GM19193 (cell line): ENCODE results near the gene OTOP2.

Experiments used
- POLR2A ChIP-seq: IDR thresholded peaks from 4 replicates; pipeline ENCODE4 v1.6.1; 2011; ENCODE audit not compliant: insufficient read depth, insufficient read length; ENCODE audit errors: extremely low read depth

OTOP2 gene

DNA sequence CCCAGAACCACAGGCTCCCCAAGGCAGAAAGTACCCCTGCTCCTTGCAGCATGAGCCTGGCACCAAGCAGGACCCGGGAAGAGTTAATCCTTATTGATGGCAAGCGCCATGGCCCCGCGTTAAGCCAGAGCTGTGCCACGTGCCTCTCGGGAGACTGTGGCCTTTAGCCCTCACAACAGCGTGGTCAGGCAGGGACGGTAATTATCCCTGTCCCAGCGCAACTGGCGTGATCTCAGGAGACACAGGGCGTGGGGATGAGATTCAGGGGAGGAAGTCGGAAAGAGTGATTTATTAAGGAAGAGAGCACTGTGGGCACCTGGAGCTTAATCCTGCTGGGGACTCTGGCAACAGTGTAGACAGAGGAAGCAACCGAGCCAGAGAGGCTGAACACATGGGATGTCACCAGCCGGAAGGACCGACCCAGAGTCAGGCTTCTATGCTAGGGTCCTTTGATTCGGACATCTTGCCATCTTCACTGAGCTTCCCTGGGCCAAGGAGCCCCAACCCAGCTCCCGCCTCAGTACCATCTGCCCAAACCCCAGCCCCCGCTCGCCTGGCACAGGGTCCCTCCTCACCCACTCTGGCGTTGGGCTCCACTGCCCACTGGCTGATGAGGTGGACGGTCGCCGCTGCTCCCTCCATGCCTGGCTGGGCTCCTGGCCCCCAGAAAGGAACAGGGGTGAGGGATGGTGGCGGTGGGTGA, 28.5 kb downstream of the OTOP2 start:
- no peak for TF ChIP-seq POLR2A

DNA sequence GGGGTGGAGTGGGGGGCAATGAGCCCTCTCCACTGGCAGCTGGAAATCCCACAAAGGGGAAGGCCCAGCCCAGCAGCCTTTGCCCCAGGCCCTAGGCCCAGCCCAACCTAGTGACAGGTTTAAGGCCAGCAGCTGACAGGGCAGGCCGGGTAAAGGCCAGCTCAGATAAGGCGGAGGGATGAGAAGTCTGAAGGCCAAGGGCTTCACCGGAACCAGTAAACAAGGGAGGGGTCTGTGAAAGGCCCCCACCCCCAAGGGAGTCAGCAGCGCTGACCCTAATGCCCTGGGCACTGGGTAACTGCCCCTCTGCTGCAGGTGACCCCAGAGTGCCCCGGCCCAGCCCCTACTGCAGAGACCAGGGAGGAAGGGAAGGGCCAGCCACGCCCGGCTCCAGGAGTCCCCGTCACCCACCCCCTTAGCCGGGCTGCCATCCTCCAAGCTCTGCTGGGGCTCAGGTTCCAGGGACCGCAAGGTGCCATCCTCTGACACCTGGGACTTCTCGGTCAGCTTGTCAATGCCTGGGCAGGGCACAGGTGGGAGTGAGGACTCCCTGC, 29.1 kb downstream of the OTOP2 start:
- no peak for TF ChIP-seq POLR2A

- TF ChIP-seq POLR2A = no peak
These were observed 30.0 kb downstream of the OTOP2 start for GRCh38 chr17:74954115-74954514.

GRCh38 chr17:74954665-74955421, 30.8 kb downstream of the OTOP2 start:
- TF ChIP-seq POLR2A = no peak

DNA sequence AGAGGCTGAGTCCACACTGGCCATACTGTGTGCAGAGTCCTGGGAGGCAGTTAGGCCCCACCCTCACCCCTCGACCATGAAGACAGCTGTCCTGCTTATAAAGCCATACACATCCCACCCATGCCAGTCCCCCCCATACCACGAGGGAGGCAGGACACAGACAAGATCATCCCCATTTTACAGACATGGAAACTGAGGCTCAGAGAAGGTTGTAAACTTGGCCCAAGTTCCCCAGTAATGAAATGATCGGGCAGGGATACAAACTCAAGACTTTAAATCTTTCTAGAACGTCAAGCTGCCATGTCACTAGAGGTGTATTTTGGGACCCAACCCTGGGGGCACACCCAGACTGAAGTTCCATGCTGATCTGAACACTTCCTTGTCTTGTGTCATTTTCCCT, 32.0 kb downstream of the OTOP2 start:
- TF ChIP-seq POLR2A = no peak

GRCh38 chr17:74957935-74958740, 34.1 kb downstream of the OTOP2 start:
- TF ChIP-seq POLR2A = no peak

DNA sequence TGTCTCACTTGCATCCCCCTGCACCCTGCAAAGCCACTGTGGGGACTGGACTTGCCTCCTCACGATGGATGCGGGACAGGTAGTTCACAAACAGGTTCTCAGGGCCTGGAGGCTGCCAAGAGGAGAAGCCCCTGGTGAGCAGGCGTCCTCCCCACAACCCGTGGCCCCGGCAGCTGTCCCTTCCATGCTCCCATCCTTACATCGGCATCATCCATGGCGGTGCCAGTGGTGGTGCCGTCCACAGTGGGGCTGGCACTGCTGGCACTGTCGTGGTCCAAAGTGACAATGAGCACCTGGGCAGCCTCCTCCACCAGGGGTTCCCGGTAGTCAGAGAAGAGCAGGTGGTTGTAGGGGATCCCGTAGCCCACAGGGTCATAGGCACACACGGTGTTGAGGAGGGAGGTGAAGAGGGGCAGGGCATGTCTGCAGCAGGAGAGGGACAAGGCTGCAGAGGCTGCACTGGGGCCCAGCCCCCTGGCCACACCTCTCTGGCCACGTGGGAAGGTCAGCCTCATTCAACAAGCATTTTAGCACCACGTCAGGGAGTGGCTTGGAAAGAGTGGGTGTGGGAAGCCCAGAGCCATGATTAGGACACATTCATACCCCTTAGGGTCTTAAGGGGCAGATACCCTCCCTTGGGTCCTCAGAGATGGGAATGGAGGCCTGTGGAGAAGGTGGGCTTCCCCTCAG, 35.9 kb downstream of the OTOP2 start:
- no peak for TF ChIP-seq POLR2A

DNA sequence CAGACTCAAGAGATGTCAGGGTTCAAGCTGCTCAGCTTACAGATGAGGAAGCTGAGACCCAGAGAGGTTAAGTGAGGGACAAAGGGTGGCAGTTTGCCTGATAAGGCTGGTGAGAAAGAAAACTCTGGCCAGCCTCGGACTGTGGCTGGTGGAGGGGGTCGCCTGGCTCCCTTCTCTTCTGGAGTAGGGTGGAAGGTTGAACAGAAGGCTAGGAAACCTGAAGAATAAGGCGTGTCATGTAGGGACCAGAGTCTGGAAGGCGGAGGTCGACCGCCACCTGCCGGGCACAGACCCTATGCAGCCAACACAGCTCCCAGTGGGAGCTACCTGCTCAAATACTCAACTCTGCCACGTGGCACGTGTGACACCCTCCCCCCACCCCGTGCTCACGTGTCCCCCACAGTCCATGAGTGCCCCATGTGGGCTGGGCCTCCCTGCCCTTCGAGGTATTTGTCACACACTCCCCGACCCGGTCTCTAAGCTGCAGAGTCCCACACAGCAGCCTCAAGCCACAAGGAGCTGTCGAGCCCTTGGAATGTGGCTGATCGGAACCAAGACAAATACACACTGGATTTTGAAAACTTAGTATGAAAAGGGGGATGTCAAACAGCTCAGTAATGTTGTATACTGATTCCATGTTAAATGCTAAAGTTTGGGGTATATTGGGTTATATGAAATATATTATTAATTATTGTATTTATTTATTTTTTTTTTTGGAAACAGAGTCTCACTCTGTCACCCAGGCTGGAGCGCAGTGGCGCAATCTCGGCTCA, 36.7 kb downstream of the OTOP2 start:
- TF ChIP-seq POLR2A = no peak

DNA sequence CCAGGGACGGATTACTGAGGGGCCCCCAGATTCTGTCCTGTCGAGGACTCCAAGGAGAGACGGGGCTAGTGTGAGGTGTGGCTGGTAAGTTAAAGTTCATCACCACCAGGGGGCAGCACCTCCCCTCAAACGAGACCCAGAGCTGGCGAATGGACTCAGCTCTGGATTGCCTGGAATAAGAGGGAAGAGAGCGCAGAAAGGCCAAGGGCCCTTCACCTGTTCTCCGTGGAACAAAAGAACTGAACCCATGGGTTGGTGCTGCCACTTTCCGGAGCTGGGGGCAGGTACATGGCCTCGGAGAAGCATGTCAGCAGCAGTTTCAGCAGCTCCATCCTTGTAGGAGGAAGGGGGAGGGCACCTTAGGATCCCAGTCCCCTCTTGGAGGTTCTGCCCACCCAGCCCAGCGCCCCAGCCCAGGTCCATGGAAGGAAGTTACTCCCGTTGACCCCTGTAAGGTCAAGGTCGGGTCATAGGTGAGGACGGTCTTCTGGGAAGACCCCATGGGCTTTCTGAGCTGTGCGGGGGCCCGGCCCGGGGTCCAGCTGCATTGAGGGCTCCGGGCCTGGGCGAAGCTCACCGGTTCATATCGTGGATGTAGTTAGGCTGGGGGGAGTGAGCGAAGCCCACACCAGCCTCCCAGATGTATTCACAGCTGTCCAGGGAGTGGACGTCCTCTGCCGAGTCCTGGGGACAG, 37.7 kb downstream of the OTOP2 start:
- no peak for TF ChIP-seq POLR2A

GRCh38 chr17:74962622-74963394, 38.7 kb downstream of the OTOP2 start:
- no peak for TF ChIP-seq POLR2A

- TF ChIP-seq POLR2A = no peak
These were observed 39.6 kb downstream of the OTOP2 start for GRCh38 chr17:74963656-74964055.

DNA sequence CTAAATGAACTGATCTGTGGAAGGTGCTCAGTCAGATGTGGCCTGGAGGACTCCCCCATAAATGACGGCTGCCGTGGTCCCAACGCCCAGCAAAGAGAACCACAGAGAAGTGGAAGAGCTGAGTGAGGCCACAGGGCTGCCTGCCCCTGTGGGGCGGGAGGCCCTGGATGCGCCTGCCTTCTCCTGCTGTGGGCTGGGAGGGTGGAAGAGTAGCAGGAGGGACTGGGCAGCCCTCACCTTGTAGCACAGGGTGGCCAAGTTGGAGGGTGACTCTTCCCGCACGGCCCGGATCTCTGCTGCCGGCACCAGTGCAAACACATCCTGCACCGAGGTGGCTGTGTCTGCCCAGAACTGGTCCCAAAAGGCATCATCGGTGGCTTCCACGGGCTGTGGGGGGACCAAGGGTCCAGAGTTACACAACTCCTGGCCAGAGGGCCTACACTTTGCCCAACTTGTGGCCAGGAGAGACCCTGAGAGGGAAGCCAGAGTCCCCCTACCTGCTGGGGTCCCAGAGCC, 40.2 kb downstream of the OTOP2 start:
- TF ChIP-seq POLR2A = no peak

- no peak for TF ChIP-seq POLR2A
These were observed 41.0 kb downstream of the OTOP2 start for GRCh38 chr17:74964988-74965622.

DNA sequence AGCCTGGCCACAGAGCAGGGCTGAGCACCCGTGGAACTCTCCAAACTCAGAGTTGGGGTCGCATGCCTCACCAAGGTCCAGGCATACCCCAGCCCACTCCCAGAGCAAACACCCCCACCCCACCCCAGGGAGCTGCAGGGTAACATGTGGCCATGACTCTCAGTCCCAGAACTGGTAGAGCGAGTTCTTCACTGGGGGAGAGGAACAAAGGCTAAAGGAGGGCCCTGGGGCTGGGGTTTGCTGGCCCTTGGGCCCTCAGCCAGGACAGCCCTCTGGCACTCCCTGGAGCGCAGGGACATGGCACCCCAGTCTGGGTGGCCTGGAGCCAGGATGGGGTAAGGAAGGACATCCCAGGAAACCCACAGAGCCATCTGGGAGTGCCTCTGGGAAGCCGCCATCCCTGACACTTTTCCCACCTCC, 44.3 kb downstream of the OTOP2 start:
- TF ChIP-seq POLR2A = no peak
